GM18498 (cell line): Measurements from ENCODE around the gene PPP1R2.
A peak's percentile ranks its signal among the peaks of the same experiment; 100 is the strongest.
"Not testable (repeated sequence)": the region's sequence is repeated elsewhere in the genome, so short reads cannot be mapped to it uniquely, and the experiment has no call there.

Source experiments
- ATAC-seq: cut with Tn5 transposase; IDR thresholded peaks from one replicate; pipeline ENCODE4 v1.9.1; 2021; ENCODE audit warnings: mild to moderate bottlenecking, moderate library complexity; ENCODE audit not compliant: unreplicated experiment

Gene PPP1R2

DNA sequence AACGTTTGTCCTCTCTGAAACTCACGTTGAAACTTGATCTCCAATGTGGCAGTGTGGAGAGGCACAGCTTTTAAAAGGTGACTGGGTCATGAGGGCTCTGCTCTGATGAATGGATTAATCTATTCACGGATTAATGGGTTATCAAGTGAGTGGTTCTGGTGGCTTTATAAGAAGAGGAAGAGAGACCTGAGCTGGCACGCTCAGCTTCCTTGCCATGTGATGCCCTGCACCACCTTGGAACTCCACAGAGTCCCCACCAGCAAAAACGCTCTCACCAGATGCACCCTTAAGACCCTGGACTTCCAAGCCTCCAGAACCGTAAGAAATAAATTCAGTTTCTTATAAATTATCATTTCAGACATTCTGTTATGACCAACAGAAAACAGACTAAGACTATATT is 2.6 kb downstream of the PPP1R2 start:
- no peak for ATAC-seq

- no peak for ATAC-seq
These were observed 3.1 kb downstream of the PPP1R2 start for GRCh38 chr3:195540027-195540426.

GRCh38 chr3:195539479-195539878 is 3.6 kb downstream of the PPP1R2 start:
- no peak for ATAC-seq

- peak; percentile 59 for ATAC-seq
These were observed 5.1 kb downstream of the PPP1R2 start for GRCh38 chr3:195537995-195538394.

DNA sequence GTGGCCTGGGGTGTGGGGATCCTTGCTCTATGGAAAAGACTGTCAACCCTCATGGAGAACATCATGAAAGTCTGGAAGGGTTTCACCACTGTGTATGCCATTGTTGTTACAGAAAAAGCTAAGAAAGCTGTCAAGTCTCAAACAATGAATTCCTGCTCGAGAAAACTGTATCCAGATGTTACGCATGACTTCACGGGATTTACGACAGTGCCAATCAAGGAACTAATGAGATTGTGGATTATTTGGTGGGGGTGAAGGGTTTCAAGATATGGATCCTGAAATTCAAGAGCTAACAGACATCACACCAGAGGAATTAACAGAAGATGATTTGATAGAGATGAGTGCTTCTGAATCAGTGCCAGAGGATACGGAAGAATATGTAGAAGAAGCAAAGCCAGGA is 7.8 kb downstream of the PPP1R2 start:
- no peak for ATAC-seq

DNA sequence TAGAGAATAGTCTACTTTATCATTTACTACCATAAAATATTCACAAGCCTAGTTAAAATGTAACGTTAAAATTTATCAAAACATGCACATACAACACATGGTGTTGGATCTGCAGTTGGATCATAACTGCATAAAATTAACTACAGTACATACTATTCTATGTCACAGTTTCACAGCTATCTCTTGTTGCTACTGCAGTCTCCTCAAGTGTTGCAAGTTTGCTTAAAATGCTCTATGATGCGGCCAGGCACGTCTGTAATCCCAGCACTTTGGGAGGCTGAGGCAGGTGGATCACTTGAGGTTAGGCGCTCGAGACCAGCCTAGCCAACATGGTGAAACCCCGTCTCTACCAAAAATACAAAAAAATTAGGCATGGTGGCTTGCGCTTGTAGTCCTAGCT is 10.3 kb downstream of the PPP1R2 start:
- ATAC-seq, result no peak

DNA sequence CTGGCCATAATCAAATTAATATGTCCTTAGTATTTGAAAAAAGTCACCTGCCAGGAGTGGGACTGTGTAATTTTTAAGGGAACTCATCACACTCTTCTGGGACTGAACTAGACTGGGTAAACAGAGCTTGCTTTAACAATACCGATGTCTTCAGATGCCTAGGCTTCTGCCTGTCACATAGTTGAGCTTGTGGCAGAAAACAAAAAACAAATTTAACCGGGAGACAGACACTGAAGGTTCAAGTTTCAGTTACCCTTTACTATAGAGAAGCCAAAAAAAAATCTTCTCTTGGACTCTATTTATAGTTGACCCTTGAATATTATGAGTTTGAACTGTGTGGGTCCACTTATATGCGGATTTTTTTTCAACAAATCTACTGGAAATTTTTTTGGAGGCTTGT is 10.8 kb downstream of the PPP1R2 start:
- ATAC-seq, result no peak

DNA sequence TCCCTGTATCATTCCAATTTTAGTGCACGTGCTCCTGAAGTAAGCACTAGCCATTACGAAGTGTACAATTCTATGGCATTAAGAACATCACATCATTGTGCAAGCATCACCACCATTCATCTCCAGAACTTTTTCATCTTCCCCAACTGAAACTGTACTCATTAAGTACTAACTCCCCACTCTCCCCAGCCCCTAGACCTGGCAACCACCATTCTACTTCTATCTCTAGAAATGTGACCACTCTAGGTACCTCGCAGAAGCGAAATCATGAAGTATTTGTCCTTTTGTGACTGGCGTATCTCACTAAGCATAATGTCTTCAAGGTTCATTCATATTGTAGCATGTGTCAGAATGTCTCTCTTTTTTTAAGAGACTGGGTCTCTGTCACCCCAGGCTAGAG is 11.4 kb downstream of the PPP1R2 start:
- no peak for ATAC-seq

DNA sequence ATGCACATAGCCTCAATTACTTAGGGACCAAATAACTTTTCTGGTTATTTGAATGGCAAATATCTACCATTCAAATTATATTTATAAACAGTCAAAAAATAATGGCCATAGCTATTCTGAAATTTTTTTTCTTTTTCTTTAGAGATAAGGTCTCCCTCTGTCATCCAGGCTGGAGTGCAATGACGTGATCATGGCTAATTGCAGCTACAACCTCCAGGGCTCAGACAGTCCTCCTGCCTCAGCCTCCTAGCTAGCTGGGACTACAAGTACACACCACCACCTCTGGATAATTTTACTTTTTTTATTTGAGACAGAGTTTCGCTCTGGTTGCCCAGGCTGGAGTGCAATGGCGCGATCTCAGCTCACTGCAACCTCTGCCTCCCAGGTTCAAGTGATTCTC is 16.6 kb downstream of the PPP1R2 start:
- ATAC-seq, result no peak

GRCh38 chr3:195524171-195524896 is 18.8 kb downstream of the PPP1R2 start:
- no peak for ATAC-seq

- no peak for ATAC-seq
These were observed 20.7 kb downstream of the PPP1R2 start for GRCh38 chr3:195522254-195523023.

- no peak for ATAC-seq
These were observed 26.1 kb downstream of the PPP1R2 start for GRCh38 chr3:195517030-195517429.

DNA sequence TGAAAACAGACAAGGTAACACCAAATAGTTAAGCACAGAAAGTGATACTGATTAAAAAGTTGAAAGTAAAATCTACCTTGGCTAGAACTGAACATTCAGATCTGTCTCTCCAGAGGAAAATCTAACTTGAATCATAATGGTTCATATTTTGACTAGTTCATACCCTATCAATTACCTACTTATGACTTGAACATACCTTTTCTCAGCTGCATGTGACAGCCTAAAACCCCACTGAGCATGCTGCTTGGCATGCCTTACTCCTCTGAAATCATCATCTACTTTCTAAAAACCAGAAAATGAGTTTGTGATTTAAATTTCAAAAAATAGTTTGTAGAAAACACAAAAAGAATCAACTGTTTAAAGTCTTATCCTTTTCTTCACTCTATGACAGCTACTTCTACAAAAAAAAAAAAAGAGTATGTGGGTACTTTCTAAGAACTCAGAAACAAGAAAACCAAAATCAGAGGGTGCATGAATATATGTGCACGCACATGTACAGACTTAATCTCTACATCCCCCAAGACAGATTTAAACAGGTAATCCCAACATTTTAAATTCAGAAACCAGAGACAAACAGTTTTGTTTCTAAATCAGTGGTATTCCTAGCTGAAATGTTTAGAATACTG is 28.4 kb downstream of the PPP1R2 start:
- ATAC-seq, result not testable (repeated sequence)

DNA sequence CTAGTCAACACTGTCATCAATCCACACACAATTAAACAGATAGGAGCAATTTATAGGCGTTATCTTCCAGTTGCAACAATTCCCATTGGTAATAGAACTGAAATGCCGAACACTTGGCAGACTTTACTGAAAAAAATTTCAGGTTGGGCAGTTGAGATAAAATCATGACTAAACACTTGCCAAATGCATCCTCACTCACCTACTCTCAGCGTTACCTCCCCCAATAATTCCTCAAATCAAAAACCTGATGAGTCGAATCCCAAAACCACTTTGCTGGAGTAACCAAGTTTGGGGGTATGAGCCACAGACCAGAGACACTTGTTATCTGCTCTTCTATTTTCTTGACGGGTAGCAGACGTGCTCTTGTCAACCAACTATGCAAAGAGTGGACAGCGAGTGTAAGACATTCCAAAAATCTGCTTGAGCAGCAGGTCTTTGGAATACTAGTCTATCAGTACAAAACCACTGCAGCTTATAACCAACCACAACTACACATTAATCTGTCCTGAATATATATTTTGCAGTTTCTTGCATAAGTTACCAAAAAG is 30.3 kb downstream of the PPP1R2 start:
- ATAC-seq, result no peak

- no peak for ATAC-seq
These were observed 32.0 kb downstream of the PPP1R2 start for GRCh38 chr3:195511136-195511535.

DNA sequence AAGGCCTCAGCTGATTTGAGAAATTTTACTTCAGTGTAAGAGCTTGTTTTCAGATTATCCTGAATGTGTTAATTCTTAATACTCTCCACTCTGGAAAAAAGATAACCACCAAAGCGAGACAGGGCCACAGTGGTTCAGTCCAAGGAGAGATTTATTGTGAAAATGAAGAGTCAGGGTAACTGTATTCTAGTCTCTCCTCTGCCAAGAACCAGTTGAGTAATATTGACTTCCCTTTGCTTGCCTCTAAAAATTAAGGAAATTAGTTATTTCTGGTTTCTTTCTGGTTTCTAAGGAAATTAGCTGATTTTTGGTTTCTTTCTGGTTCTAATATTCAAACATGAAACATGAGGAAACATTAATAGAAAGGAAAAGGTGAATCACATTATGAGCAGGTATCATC is 34.9 kb downstream of the PPP1R2 start:
- ATAC-seq, result no peak

- ATAC-seq, result no peak
These were observed 67.5 kb downstream of the PPP1R2 start for GRCh38 chr3:195475614-195476013.

GRCh38 chr3:195475116-195475515 is 68.0 kb downstream of the PPP1R2 start:
- not testable (repeated sequence) for ATAC-seq

DNA sequence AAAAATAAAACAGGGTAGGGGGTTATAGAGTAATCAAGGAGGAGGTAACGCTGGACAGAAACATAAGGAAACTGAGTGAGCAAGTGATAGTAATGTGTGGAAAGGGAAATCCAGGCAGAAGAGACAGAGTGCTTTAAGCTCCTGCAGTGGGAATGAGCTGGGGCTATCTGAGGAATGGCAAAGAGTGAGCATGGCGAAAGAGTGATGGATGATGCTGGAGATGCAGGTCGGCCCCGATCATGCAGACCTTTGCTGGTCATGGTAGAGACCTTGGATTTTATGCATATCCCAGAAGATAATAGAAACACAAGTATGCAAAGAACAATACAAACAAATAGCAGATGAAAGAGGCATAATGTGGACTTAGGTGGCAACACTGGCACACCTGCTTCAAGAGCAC is 74.3 kb downstream of the PPP1R2 start:
- no peak for ATAC-seq

GRCh38 chr3:195468391-195468776 is 74.7 kb downstream of the PPP1R2 start:
- ATAC-seq, result no peak

DNA sequence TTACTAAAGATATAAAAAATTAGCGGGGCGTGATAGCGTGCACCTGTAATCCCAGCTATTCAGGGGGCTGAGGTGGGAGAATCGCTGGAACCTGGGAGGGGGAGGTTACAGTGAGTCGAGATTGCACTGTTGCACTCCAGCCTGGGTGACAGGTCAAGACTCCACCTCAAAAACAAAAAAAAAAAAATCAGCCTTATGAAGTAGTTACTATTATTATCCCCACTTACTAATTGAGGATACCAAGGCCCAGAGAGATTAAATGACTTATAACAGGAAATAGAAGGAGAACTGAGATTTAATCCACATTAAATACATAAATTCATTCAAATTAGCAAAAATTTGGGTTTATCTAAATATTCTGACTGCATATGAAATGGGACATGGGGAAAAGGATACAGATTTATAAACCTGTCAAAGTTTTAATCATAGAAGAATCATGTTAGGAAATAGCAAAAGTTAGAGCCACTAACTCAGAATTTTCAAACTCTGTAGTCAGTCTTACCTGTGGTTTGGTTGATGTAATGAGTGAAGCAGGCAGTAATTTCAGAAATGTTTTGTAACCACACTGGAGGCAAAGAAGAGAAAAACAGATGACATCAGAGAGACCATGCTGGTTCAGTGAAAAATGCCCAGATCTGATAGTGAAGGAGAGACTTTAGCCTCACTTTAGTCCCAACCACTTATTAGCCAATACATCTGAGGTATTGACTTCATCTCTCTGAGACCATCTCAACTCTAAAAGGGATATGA is 75.3 kb downstream of the PPP1R2 start:
- ATAC-seq, result no peak
